IMR-90 (cell line): ENCODE measurements around the gene LPA.
"Not testable (repeated sequence)": the region's sequence is repeated elsewhere in the genome, so short reads cannot be mapped to it uniquely, and the experiment has no call there.

Experiments
- BHLHE40 ChIP-seq: fragments of 150-350 bp; IDR thresholded peaks from 2 replicates; pipeline ENCODE4 v1.6.1; 2016; ENCODE audit warnings: mild to moderate bottlenecking, low read depth, low read length
- ELK1 ChIP-seq: fragments of 150-350 bp; IDR thresholded peaks from 2 replicates; pipeline ENCODE4 v1.6.1; 2016; ENCODE audit warnings: low read depth, mild to moderate bottlenecking, low read length, moderate library complexity, borderline replicate concordance
- MAFK ChIP-seq: IDR thresholded peaks from 2 replicates; pipeline ENCODE4 v1.6.1; 2012; ENCODE audit warnings: low read depth, low read length, improper control_type of control experiment
- MXI1 ChIP-seq: IDR thresholded peaks from 2 replicates; pipeline ENCODE4 v1.6.1; 2012; ENCODE audit warnings: low read depth, mild to moderate bottlenecking, low read length, moderate library complexity, borderline replicate concordance
- POLR2A ChIP-seq: IDR thresholded peaks from 2 replicates; pipeline ENCODE4 v1.6.1; 2012; ENCODE audit warnings: mild to moderate bottlenecking, low read depth, low read length
- RAD21 ChIP-seq: IDR thresholded peaks from 2 replicates; pipeline ENCODE4 v1.6.1; 2012; ENCODE audit warnings: low read length, improper control_type of control experiment
- RFX5 ChIP-seq: IDR thresholded peaks from 2 replicates; pipeline ENCODE4 v1.8.0; 2012; ENCODE audit warnings: low read depth, mild to moderate bottlenecking, low read length, moderate library complexity
- TF ChIP-seq, protein P1 (sequence below): conservative IDR thresholded peaks from 2 replicates; pipeline ENCODE4 v1.5.1; 2012; ENCODE audit warnings: mild to moderate bottlenecking, low read depth, low read length, improper control_type of control experiment

DNA sequence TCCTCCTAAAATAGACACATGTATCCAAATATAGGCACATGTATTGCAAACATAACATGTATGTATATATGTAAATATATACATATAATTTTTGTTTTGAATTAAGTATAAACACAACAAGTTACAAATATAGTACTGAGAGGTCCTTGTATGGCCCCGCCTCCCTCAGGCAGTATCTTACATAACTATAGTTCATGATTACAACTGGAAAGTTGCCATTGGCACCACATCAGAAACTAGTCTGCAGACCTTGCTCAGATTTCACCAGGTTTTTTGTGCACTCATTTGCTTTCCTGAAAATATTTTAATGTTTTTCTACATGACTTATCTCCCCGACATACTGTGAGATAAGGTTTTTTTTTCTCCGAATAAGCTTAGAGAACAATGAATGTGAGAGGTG is 32.8 kb upstream of the LPA start:
- TF ChIP-seq, protein P1, sequence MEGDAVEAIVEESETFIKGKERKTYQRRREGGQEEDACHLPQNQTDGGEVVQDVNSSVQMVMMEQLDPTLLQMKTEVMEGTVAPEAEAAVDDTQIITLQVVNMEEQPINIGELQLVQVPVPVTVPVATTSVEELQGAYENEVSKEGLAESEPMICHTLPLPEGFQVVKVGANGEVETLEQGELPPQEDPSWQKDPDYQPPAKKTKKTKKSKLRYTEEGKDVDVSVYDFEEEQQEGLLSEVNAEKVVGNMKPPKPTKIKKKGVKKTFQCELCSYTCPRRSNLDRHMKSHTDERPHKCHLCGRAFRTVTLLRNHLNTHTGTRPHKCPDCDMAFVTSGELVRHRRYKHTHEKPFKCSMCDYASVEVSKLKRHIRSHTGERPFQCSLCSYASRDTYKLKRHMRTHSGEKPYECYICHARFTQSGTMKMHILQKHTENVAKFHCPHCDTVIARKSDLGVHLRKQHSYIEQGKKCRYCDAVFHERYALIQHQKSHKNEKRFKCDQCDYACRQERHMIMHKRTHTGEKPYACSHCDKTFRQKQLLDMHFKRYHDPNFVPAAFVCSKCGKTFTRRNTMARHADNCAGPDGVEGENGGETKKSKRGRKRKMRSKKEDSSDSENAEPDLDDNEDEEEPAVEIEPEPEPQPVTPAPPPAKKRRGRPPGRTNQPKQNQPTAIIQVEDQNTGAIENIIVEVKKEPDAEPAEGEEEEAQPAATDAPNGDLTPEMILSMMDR: not testable (repeated sequence)
- not testable (repeated sequence) for TF ChIP-seq RAD21, POLR2A, RFX5, MAFK, ELK1, MXI1, BHLHE40
